Measurements from ENCODE around the gene SIX6.

The SIX6 gene

DNA sequence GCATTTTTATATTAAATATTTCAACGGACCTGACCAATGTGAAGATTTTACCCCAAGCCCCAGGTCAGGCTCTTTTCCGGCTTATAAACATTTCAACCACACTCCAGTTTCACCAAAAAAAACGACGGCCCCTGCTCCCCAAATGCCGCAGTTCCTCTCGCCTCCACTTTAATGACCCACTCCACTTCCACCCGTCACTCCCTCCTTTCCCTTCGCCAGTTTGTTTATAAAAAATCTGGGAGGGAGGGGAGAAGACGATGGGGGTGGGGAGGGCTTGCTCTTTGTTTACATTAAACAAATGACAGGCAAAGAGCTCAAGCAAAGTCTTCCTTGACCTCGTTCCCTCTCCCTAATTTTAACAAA lies 5.4 kb downstream of the SIX6 start:
- DNase-seq (ENCODE audit: low spot score): no peak

DNA sequence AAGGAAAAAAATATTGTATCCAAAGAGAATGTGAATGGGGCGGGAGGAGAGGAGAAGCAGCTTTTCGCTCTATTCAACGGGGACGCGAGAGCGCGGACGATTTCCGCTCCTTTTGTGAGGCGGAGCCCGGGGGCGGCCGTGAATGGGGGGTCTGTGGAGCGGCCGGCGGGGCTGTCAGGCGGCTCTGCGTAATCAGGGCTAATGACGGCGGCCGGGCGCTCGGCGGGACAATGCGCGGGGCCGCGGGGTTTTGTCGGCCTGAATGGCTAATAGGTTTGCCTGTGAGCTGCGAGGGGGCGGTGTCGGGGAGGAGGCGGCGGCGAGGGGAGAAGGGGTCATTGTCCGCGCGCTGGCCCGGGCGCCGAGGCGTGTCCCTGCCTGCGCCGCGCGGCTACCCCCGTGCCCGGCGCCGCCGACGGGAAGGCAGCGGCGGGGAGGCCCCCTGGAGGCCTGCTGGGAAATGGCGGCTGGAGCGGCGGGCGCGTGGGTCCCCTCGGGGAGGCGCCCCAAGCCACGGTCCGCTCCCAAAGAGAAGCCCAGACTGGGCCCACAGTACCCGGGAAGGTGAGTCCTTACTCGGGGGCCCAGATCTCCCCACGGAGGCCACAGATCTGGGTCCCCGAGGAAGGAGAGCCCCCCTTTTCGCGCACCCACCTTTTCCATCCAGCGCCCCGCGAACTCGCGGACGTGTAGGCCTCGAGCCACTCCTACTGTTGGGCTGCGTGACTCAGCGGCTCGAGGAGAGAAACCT lies 6.0 kb downstream of the SIX6 start:
- DNase-seq (ENCODE audit: low spot score): no peak

DNA sequence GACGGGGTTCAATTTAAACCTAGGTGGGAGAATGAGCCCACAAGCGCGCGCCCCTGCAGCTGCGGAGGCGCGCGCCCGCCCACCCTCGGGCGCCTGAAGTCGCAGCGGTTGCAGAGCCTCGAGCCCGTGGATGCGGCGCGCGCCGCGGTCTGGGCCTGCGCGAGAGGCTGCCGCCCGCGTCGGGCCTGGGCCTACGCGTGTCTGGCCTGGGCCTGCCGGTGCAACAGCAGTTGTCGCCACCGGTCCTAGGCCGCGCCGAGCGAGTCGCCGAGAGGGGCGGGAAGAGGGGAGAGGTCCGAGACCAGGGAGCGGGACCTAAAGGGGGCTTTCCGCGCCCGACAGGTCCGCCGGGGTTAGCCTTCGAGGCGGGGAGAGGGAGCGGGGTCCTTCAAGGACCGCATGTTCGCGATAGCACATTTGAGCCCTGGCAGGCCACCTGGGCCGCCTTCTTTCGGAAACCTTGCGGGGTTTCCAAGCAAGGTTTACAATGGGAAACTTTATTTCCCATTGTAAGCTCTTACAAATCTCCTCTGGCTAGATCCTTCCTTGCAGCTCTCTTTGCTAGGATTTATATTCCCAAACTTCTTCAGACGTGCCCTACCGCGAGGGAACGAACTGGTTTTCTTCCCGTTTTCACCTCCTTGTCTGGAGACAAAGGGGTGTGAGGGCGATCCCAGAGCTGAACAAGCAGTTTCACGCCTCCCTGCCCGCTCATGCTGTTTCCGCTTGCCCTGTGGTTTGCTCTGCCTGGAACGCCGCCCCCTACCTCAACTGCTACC lies 6.8 kb downstream of the SIX6 start:
- no peak for DNase-seq (ENCODE audit: low spot score)

DNA sequence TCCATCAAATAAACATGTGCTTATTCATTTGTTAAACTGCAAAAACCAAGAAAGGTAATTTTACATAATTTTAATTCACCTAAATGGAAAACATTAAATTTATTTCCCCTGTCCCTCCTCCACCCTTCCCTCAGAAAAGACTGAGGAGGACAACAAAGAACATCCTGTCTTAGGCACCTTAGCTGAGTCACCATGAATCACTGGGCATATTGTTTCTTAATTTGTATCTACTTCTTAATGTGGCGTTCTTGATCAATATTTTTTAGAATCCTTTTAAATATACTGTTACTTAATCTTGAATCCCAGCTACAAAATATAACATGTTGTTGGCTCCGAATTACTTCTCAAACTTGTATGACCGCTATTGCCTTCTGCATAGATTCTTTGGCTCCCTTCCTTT lies 23.5 kb downstream of the SIX6 start:
- DNase-seq (ENCODE audit: low spot score): no peak

DNA sequence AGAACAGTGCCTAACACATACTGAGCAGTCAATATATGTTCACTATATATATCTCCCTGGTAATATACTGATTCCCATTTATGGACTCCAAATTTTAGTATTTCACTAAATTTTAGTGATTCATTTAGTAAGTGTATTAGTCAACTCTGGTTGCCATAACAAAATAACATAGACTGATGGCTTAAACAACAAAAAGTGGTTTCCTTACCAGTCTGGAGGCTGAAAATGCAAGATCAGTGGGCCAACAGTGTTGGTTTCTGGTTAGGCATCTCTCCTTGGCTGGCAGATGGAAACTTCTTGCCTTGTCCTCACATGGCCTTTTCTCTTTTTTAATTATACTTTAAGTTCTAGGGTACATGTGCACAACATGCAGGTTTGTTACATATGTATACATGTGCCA lies 28.7 kb downstream of the SIX6 start:
- DNase-seq (ENCODE audit: low spot score): no peak

DNA sequence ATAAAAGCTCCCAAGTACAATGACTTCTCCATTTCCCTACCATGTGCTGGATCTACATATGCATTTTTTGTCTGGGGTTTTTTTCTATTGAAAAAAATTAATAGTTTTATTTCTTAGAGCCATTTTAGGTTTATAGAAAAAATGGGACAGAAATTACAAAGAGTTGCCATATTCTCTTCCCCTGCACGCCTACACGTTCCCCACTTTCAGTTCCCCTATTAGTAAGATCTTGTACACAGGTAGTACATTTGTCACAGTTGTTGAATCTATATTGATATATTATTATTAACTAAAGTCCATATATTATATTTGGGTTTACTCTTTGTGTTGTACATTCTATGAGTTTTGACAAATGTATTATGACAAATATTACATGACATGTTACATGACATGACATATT lies 35.7 kb downstream of the SIX6 start:
- no peak for DNase-seq (ENCODE audit: low spot score)

DNA sequence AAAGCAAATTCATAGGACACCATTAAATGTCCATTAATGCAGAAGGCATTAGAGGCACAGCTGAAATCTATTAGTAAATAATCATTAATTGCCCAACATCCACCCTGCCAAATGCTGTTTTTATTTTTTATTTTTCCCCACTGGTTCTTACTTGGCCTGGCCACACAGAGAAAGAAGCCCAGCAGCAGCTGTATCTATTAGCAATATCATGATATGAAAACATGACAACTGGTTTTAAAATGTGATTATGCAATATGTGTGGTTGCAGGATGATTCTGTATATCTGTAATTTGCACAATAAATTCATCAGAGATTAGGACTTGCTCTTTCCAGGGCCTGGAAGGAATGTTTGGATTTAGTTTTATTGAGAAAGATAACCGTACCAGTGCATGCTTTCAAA lies 44.9 kb downstream of the SIX6 start:
- DNase-seq (ENCODE audit: low spot score): no peak

DNA sequence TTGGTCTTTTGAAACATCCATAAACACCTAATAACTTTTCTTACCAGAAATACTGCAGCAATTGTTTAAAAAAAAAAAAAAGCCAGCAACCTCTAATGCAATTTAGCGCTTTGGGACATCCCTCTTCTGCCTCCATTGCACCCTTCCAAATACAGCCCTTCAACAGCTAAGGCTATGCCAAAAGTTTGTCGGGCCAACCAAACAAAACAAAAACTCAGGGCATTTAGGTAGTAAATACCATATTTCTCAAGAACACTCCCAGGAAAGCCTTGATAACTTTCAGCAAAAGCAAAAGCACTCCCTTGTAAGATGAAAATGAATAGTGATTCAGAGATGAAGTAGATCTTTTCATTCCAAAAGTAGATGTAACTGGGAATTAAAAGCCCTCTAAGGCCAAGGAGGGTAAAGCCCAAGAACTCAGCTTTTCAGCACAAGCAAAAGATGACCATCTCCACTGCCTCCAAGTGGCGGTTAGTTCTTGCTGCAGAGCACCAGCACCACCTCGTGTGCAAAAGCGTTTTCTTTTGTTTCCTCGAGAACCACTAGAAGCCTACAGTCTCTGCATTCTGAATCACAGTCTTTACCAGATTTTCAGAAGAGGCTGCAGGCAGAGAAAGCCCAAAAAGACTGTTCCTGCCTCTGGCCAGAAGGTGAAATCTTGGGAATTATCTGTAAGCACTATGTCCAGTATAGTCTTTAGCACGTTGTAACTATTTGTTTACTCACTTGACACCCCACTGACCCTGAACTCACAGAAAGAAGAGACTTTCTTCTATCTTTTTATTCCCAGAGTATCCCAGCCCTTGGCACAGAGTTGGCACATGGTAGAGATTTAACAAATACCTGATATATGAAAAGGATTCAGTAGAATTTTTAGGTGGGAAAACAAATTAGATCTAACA lies 53.1 kb downstream of the SIX6 start:
- DNase-seq (ENCODE audit: low spot score): peak; percentile 63
